Measurements from ENCODE around the gene ARHGAP15.

GRCh38 chr2:143081616-143082015, 47.6 kb upstream of the ARHGAP15 start:
- TF ChIP-seq CTCF (IDR thresholded peaks at IDR 0.05) (no peak), POLR2A (IDR thresholded peaks at IDR 0.05) (no peak)
